ENCODE results near the gene SBNO1. TPM values are rescaled to one million over a fixed set of nuclear protein-coding genes. Genes with fewer than 3 reads are reported as not detected.

The SBNO1 gene
- total RNA-seq, 1 experiment from 2014 or later: 23.3 TPM

GRCh38 chr12:123245678-123246077 is 119.0 kb downstream of the SBNO1 start:
- POLR2A ChIA-PET (ENCODE audit: unreplicated experiment): no interaction called here
- no peak for DNase-seq
- intact Hi-C loops (cut with micrococcal nuclease): no loop called here
- no TSS peak for BruUV-seq (replicated peaks)
- TF ChIP-seq CTCF (conservative IDR thresholded peaks at IDR 0.05; ENCODE audit: low read depth, low read length) (no peak), EZH2 (IDR thresholded peaks at IDR 0.05; ENCODE audit: low read length, unreplicated experiment) (no peak), EZH2phosphoT487 (IDR thresholded peaks at IDR 0.05; ENCODE audit: borderline replicate concordance, low read length) (no peak)
- H3K27ac ChIP-seq (ENCODE audit: low read length): no peak overlapping the region
- H3K4me1 ChIP-seq (ENCODE audit: insufficient read depth, low read length): peaks cover 5% of the 10 kb centered on the region
- peaks cover 44% of the 10 kb centered on the region for H3K79me2 ChIP-seq (ENCODE audit: low read length)
- H3K9me2 ChIP-seq (replicated peaks; ENCODE audit: low read length): no peaks in the 10 kb centered on the region
- no peak overlapping the region for H3K9ac ChIP-seq (ENCODE audit: low read length)
- no peaks in the 10 kb centered on the region for H3K27me3 ChIP-seq (ENCODE audit: low read length)
- H3F3A ChIP-seq (ENCODE audit: low read length, unreplicated experiment): peaks cover 3% of the 10 kb centered on the region
- H4K20me1 ChIP-seq (ENCODE audit: low read length): no peaks in the 10 kb centered on the region
- H3K4me3 ChIP-seq (ENCODE audit: low read length): no peak overlapping the region
- peaks cover 11% of the 10 kb centered on the region; the same call in 1 of the 2 replicates for H3K36me3 ChIP-seq (ENCODE audit: low read depth, low read length)
- no peak for ATAC-seq
- H3K4me2 ChIP-seq (ENCODE audit: low read length): no peak overlapping the region
- H3K9me3 ChIP-seq (ENCODE audit: low read length): no peaks in the 10 kb centered on the region
- H2AFZ ChIP-seq (ENCODE audit: low read length): no peak overlapping the region
- CTCF ChIA-PET: no interaction called here

DNA sequence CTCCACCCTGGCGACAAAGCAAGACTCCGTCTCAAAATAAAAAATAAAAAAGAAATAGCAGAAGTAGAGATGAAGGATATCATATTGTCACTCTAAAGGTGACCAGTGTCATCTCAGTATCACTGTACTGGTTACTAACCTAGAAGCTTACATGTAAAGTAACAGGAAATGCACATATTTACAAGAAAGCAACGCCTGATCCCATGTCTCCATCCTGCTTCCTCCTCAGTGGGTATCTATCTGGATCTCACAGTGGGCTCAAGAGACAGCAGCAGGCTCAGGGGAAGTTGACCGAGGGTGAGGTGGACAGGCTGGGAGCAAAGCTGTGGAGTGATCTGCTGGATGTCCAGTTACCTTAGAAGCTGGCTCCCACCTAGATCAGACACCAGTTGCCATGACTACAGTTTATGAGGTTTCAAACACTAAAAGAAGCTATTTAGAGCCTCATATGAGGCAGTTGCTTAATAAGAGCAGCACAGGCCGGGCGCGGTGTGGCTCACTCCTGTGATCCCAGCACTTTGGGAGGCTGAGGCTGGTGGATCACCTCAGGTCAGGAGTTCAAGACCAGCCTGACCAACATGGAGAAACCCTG is 120.9 kb downstream of the SBNO1 start:
- ATAC-seq (no peak), DNase-seq (no peak)
- Histone ChIP-seq H3K9ac (ENCODE audit: low read length) (no peak overlapping the region), H3K9me3 (ENCODE audit: low read length) (no peaks in the 10 kb centered on the region), H2AFZ (ENCODE audit: low read length) (no peak overlapping the region), H3K4me2 (ENCODE audit: low read length) (no peak overlapping the region), H3K4me3 (ENCODE audit: low read length) (no peak overlapping the region), H3K27ac (ENCODE audit: low read length) (no peak overlapping the region), H4K20me1 (ENCODE audit: low read length) (no peaks in the 10 kb centered on the region), H3K4me1 (ENCODE audit: insufficient read depth, low read length) (no peaks in the 10 kb centered on the region), H3F3A (ENCODE audit: low read length, unreplicated experiment) (no peaks in the 10 kb centered on the region), H3K36me3 (ENCODE audit: low read depth, low read length) (peaks cover 11% of the 10 kb centered on the region; the same call in 1 of the 2 replicates), H3K9me2 (replicated peaks; ENCODE audit: low read length) (no peaks in the 10 kb centered on the region), H3K27me3 (ENCODE audit: low read length) (no peaks in the 10 kb centered on the region), H3K79me2 (ENCODE audit: low read length) (peaks cover 48% of the 10 kb centered on the region)
- intact Hi-C loops (cut with micrococcal nuclease): no loop called here
- ChIA-PET POLR2A (ENCODE audit: unreplicated experiment) (no interaction called here), CTCF (no interaction called here)
- BruUV-seq (replicated peaks): no TSS peak
- no peak for TF ChIP-seq EZH2 (IDR thresholded peaks at IDR 0.05; ENCODE audit: low read length, unreplicated experiment)
- TF ChIP-seq CTCF (conservative IDR thresholded peaks at IDR 0.05; ENCODE audit: low read depth, low read length): no peak
- TF ChIP-seq EZH2phosphoT487 (IDR thresholded peaks at IDR 0.05; ENCODE audit: borderline replicate concordance, low read length): no peak

GRCh38 chr12:123242116-123242904 is 122.3 kb downstream of the SBNO1 start:
- Histone ChIP-seq H2AFZ (ENCODE audit: low read length) (no peak overlapping the region), H3K9me3 (ENCODE audit: low read length) (no peaks in the 10 kb centered on the region), H3K9me2 (replicated peaks; ENCODE audit: low read length) (no peaks in the 10 kb centered on the region), H3K27me3 (ENCODE audit: low read length) (no peaks in the 10 kb centered on the region), H3K4me3 (ENCODE audit: low read length) (no peak overlapping the region), H3K79me2 (ENCODE audit: low read length) (peaks cover 41% of the 10 kb centered on the region), H4K20me1 (ENCODE audit: low read length) (no peaks in the 10 kb centered on the region), H3K27ac (ENCODE audit: low read length) (no peak overlapping the region), H3F3A (ENCODE audit: low read length, unreplicated experiment) (no peaks in the 10 kb centered on the region), H3K9ac (ENCODE audit: low read length) (no peak overlapping the region), H3K4me2 (ENCODE audit: low read length) (no peak overlapping the region), H3K4me1 (ENCODE audit: insufficient read depth, low read length) (no peaks in the 10 kb centered on the region; the same call in 1 of the 2 replicates), H3K36me3 (ENCODE audit: low read depth, low read length) (peaks cover 5% of the 10 kb centered on the region; the same call in 1 of the 2 replicates)
- DNase-seq (no peak), ATAC-seq (no peak)
- intact Hi-C loops (cut with micrococcal nuclease): no loop called here
- TF ChIP-seq EZH2 (IDR thresholded peaks at IDR 0.05; ENCODE audit: low read length, unreplicated experiment) (no peak), EZH2phosphoT487 (IDR thresholded peaks at IDR 0.05; ENCODE audit: borderline replicate concordance, low read length) (no peak)
- POLR2A ChIA-PET (ENCODE audit: unreplicated experiment): no interaction called here
- CTCF ChIA-PET: no interaction called here
- no TSS peak for BruUV-seq (replicated peaks)

Other genes starting within 250 kb of the SBNO1 start
- 5.6 and 8.1 TPM in 2 replicates for gene PITPNM2, start 213.8 kb downstream of the SBNO1 start, total RNA-seq (2014; rRNA removed)
- 34.2 and 42.5 TPM in 2 replicates for gene MPHOSPH9, start 131.7 kb downstream of the SBNO1 start, total RNA-seq (2014; rRNA removed)
- 15.9 and 23.2 TPM in 2 replicates for gene MTRFR, start 131.4 kb downstream of the SBNO1 start, total RNA-seq (2014; rRNA removed)
- 162 and 175 TPM in 2 replicates for gene CDK2AP1, start 93.0 kb downstream of the SBNO1 start, total RNA-seq (2014; rRNA removed)
- 59.3 and 73.5 TPM in 2 replicates for gene KMT5A, start 19.3 kb upstream of the SBNO1 start, total RNA-seq (2014; rRNA removed)
- gene RILPL2, start 71.8 kb upstream of the SBNO1 start, total RNA-seq (2014; rRNA removed): 2.2 and 3.2 TPM in 2 replicates
- 15.9 and 22.9 TPM in 2 replicates for gene SNRNP35, start 93.3 kb upstream of the SBNO1 start, total RNA-seq (2014; rRNA removed)
- 14.7 and 18.8 TPM in 2 replicates for gene RILPL1, start 168.9 kb upstream of the SBNO1 start, total RNA-seq (2014; rRNA removed)
- gene TMED2, start 219.7 kb upstream of the SBNO1 start, total RNA-seq (2014; rRNA removed): 299 and 338 TPM in 2 replicates
- gene DDX55, start 237.3 kb upstream of the SBNO1 start, total RNA-seq (2014; rRNA removed): 41.1 and 50.0 TPM in 2 replicates